CD4-positive, alpha-beta memory T cell (primary cell): ENCODE results near the gene SGTA. TPM values are rescaled to one million over a fixed set of nuclear protein-coding genes. Genes with fewer than 3 reads are reported as not detected.
A peak's percentile ranks its signal among the peaks of the same experiment; 100 is the strongest.

Experiments used
- CTCF ChIA-PET: fragments of 350-600 bp; sonication (Branson Sonifier 250); formaldehyde crosslinking; loops from one replicate; lab custom pipeline; 2021; ENCODE audit warnings: inconsistent platforms; ENCODE audit not compliant: partially characterized antibody; lab: Charles Lee
- POLR2A ChIA-PET: fragments of 350-600 bp; sonication (Branson Sonifier 250); formaldehyde crosslinking; loops from one replicate; lab custom pipeline; 2021; ENCODE audit not compliant: partially characterized antibody; lab: Charles Lee
- DNase-seq, 5 donors: peaks; one replicate each; pipeline versions ENCODE4 v3.0.0 to v3.0.0-alpha.2; 2020 to 2022; ENCODE audit warnings: mixed read lengths in 1 of 5
- H3K27ac ChIP-seq: one replicate; pipeline ENCODE4 v1.7.0; 2013; ENCODE audit warnings: low read depth, low read length
- H3K27me3 ChIP-seq: 2 replicates; pipeline ENCODE4 v1.7.0; 2013; ENCODE audit warnings: mild to moderate bottlenecking, low read length, moderate library complexity; ENCODE audit not compliant: insufficient read depth
- H3K36me3 ChIP-seq: 2 replicates; pipeline ENCODE4 v1.7.0; 2013; ENCODE audit warnings: mild to moderate bottlenecking, low read length, moderate library complexity; ENCODE audit not compliant: insufficient read depth
- H3K4me1 ChIP-seq: 2 replicates; pipeline ENCODE4 v1.7.0; 2013; ENCODE audit warnings: mild to moderate bottlenecking, low read length, moderate library complexity; ENCODE audit not compliant: insufficient read depth
- H3K4me3 ChIP-seq, 2 donors: one replicate each; pipeline ENCODE4 v1.7.0; 2013; ENCODE audit warnings: low read length in 2 of 2, mild to moderate bottlenecking in 1 of 2
- H3K9me3 ChIP-seq, 2 donors: one replicate each; pipeline ENCODE4 v1.7.0; 2013; ENCODE audit warnings: low read length in 2 of 2, control low read depth in 1 of 2; ENCODE audit not compliant: control insufficient read depth in 1 of 2
- H3K27ac Mint-ChIP-seq, 7 donors: one replicate each; pipeline ENCODE4 v1.8.0; 2020 to 2021; ENCODE audit warnings: mixed read lengths in 7 of 7, mild to moderate bottlenecking in 6 of 7, inconsistent platforms in 3 of 7, moderate library complexity in 3 of 7
- H3K27me3 Mint-ChIP-seq, 2 donors: one replicate each; pipeline ENCODE4 v1.8.0; 2020 to 2021; ENCODE audit warnings: mixed read lengths in 2 of 2
- H3K36me3 Mint-ChIP-seq, 2 donors: one replicate each; pipeline ENCODE4 v1.8.0; 2020 to 2021; ENCODE audit warnings: mixed read lengths in 2 of 2, inconsistent platforms in 1 of 2, mild to moderate bottlenecking in 1 of 2
- H3K4me1 Mint-ChIP-seq, 4 donors: one replicate each; pipeline ENCODE4 v1.8.0; 2020 to 2021; ENCODE audit warnings: mixed read lengths in 4 of 4, mild to moderate bottlenecking in 1 of 4
- H3K4me3 Mint-ChIP-seq, 8 donors: one replicate each; pipeline ENCODE4 v1.8.0; 2020 to 2021; ENCODE audit warnings: mixed read lengths in 8 of 8, mild to moderate bottlenecking in 7 of 8, moderate library complexity in 6 of 8, inconsistent platforms in 3 of 8
- H3K9me3 Mint-ChIP-seq, 8 donors: one replicate each; pipeline ENCODE4 v1.8.0; 2020 to 2021; ENCODE audit warnings: mixed read lengths in 8 of 8, mild to moderate bottlenecking in 5 of 8, inconsistent platforms in 3 of 8, moderate library complexity in 1 of 8
- intact Hi-C: fragments of 100-400 bp; cut with micrococcal nuclease; formaldehyde crosslinking; loops from one replicate; pipeline ENCODE4 v1.15.1; 2023
- polyA plus RNA-seq, 2 donors: library from polyadenylated mRNA; unstranded; fragments of 300-500 nt; fragmentation: Illumina TruSeq; gene quantifications; one replicate each; pipeline ENCODE4 v1.2.3, GENCODE V29; 2021
- total RNA-seq, 2 experiments: library from RNA; stranded (reverse); gene quantifications; one replicate each; pipeline ENCODE4 v1.2.3, GENCODE V29; 2021

The SGTA gene
- total and polyA plus RNA-seq, 4 experiments from 2014 or later = 27.7 to 37.8 (median 36.0) TPM

GRCh38 chr19:2767688-2768087 is 15.4 kb downstream of the SGTA start:
- ChIA-PET POLR2A (interaction anchor here (1.5 kb wide), 1 partner anchor 15 kb away, joined by 5 read pairs; the partner anchor contains the start of gene SGTA), CTCF (no interaction called here)
- Mint-ChIP-seq H3K36me3 (peaks cover 7 to 16% of the 10 kb centered on the region in 2 donors), H3K4me3 (no peak overlapping the region), H3K27ac (no peak overlapping the region), H3K9me3 (no peaks in the 10 kb centered on the region), H3K4me1 (peaks cover 2 to 11% (median 5%) of the 10 kb centered on the region in 4 donors), H3K27me3 (no peaks in the 10 kb centered on the region)
- Histone ChIP-seq H3K36me3 (peaks cover 27% of the 10 kb centered on the region), H3K9me3 (no peaks in the 10 kb centered on the region), H3K4me3 (no peak overlapping the region), H3K27me3 (no peaks in the 10 kb centered on the region), H3K27ac (no peak overlapping the region), H3K4me1 (no peaks in the 10 kb centered on the region)
- intact Hi-C loops = no loop called here
- DNase-seq = no peak

GRCh38 chr19:2766594-2767372 is 16.3 kb downstream of the SGTA start:
- CTCF ChIA-PET = interaction anchor here (1.2 kb wide), 1 partner anchor 17 kb away, joined by 5 read pairs; no protein-coding TSS in a partner anchor
- H3K9me3 Mint-ChIP-seq = no peaks in the 10 kb centered on the region
- Histone ChIP-seq H3K4me3 (no peak overlapping the region), H3K4me1 (no peaks in the 10 kb centered on the region), H3K27ac (no peak overlapping the region), H3K27me3 (no peaks in the 10 kb centered on the region), H3K36me3 (peaks cover 27% of the 10 kb centered on the region), H3K9me3 (no peaks in the 10 kb centered on the region)
- no peak overlapping the region for H3K4me3 Mint-ChIP-seq
- POLR2A ChIA-PET = no interaction called here
- intact Hi-C loops = no loop called here
- H3K27ac Mint-ChIP-seq = peak overlapping the region in 1 of 7 donors; percentile 69
- H3K36me3 Mint-ChIP-seq = peaks cover 10 to 21% of the 10 kb centered on the region in 2 donors
- DNase-seq = no peak
- H3K4me1 Mint-ChIP-seq = peaks cover 0 to 3% (median 0%) of the 10 kb centered on the region in 4 donors
- H3K27me3 Mint-ChIP-seq = no peaks in the 10 kb centered on the region

DNA sequence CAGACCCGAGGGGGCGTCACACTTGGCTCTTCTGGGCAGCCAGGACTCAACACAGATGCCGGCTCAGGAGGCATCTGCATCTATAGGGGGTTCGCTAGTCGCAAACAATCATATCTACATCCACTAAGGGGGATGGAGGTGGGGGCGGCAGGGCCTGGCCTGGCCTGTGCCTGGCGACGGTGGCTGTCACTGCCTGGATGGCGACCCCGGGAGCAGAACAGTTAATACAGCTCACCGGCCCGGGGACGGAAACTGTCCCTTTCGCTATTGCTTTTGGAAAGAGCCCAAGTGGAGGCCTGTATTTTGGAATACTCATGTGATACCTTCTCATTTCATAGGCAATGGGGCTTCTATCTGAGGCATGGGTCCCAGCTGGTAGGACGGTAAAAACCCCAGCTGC is 17.7 kb downstream of the SGTA start:
- peaks cover 11 to 28% of the 10 kb centered on the region in 2 donors for H3K36me3 Mint-ChIP-seq
- peaks cover 0 to 3% (median 0%) of the 10 kb centered on the region in 4 donors for H3K4me1 Mint-ChIP-seq
- no peaks in the 10 kb centered on the region for H3K27me3 ChIP-seq
- intact Hi-C loops = no loop called here
- no peaks in the 10 kb centered on the region for H3K9me3 Mint-ChIP-seq
- no peak overlapping the region for H3K4me3 ChIP-seq
- peaks cover 24% of the 10 kb centered on the region for H3K36me3 ChIP-seq
- H3K9me3 ChIP-seq = no peaks in the 10 kb centered on the region
- ChIA-PET POLR2A (no interaction called here), CTCF (no interaction called here)
- DNase-seq = no peak
- H3K4me3 Mint-ChIP-seq = no peak overlapping the region
- no peaks in the 10 kb centered on the region for H3K27me3 Mint-ChIP-seq
- no peak overlapping the region for H3K27ac Mint-ChIP-seq
- H3K27ac ChIP-seq = no peak overlapping the region
- no peaks in the 10 kb centered on the region for H3K4me1 ChIP-seq

GRCh38 chr19:2764945-2765344 is 18.1 kb downstream of the SGTA start:
- Histone ChIP-seq H3K27ac (no peak overlapping the region), H3K9me3 (no peaks in the 10 kb centered on the region), H3K27me3 (no peaks in the 10 kb centered on the region), H3K36me3 (peaks cover 24% of the 10 kb centered on the region), H3K4me3 (no peak overlapping the region), H3K4me1 (no peaks in the 10 kb centered on the region)
- DNase-seq = no peak
- peaks cover 11 to 31% of the 10 kb centered on the region in 2 donors for H3K36me3 Mint-ChIP-seq
- H3K4me1 Mint-ChIP-seq = peaks cover 0 to 3% (median 0%) of the 10 kb centered on the region in 4 donors
- no peak overlapping the region for H3K27ac Mint-ChIP-seq
- POLR2A ChIA-PET = no interaction called here
- no peaks in the 10 kb centered on the region for H3K9me3 Mint-ChIP-seq
- intact Hi-C loops = no loop called here
- CTCF ChIA-PET = no interaction called here
- H3K4me3 Mint-ChIP-seq = no peak overlapping the region
- H3K27me3 Mint-ChIP-seq = no peaks in the 10 kb centered on the region

- Mint-ChIP-seq H3K36me3 (peaks cover 19 to 38% of the 10 kb centered on the region in 2 donors), H3K27me3 (no peaks in the 10 kb centered on the region), H3K4me3 (no peak overlapping the region), H3K27ac (no peak overlapping the region), H3K4me1 (peaks cover 0 to 9% (median 3%) of the 10 kb centered on the region in 4 donors), H3K9me3 (no peaks in the 10 kb centered on the region)
- intact Hi-C loops = no loop called here
- Histone ChIP-seq H3K4me3 (no peak overlapping the region), H3K9me3 (no peaks in the 10 kb centered on the region), H3K4me1 (peaks cover 5% of the 10 kb centered on the region), H3K27ac (no peak overlapping the region), H3K27me3 (no peaks in the 10 kb centered on the region), H3K36me3 (peaks cover 24% of the 10 kb centered on the region)
- POLR2A ChIA-PET = no interaction called here
- DNase-seq = no peak
- CTCF ChIA-PET = interaction anchor here (1.3 kb wide), 1 partner anchor 12 kb away, joined by 3 read pairs; no protein-coding TSS in a partner anchor
These were observed 19.4 kb downstream of the SGTA start for GRCh38 chr19:2763687-2764086.

GRCh38 chr19:2762783-2763496 is 20.1 kb downstream of the SGTA start:
- H3K27me3 ChIP-seq = no peaks in the 10 kb centered on the region
- H3K4me3 ChIP-seq = no peak overlapping the region
- H3K36me3 Mint-ChIP-seq = peaks cover 21 to 38% of the 10 kb centered on the region in 2 donors
- no peak for DNase-seq
- H3K9me3 ChIP-seq = no peaks in the 10 kb centered on the region
- intact Hi-C loops = no loop called here
- H3K9me3 Mint-ChIP-seq = no peaks in the 10 kb centered on the region
- peaks cover 5% of the 10 kb centered on the region for H3K4me1 ChIP-seq
- H3K27ac Mint-ChIP-seq = no peak overlapping the region
- POLR2A ChIA-PET = no interaction called here
- H3K27me3 Mint-ChIP-seq = no peaks in the 10 kb centered on the region
- no peak overlapping the region for H3K4me3 Mint-ChIP-seq
- no peak overlapping the region for H3K27ac ChIP-seq
- CTCF ChIA-PET = no interaction called here
- H3K36me3 ChIP-seq = peaks cover 21% of the 10 kb centered on the region
- H3K4me1 Mint-ChIP-seq = peaks cover 0 to 10% (median 3%) of the 10 kb centered on the region in 4 donors
